Central memory CD8-positive, alpha-beta T cell (primary cell): ENCODE data around the gene GATAD2B.

ENCODE experiments used
- ATAC-seq: fragments of 150-1000 bp; cut with Tn5 transposase; replicated peaks from 2 replicates; pipeline ENCODE4 v1.10.0; 2022; ENCODE audit warnings: mild to moderate bottlenecking, moderate FRiP score, moderate number of reproducible peaks; ENCODE audit not compliant: poor library complexity, severe bottlenecking; ENCODE audit errors: extremely low read depth
- DNase-seq, 2 donors: peaks; one replicate each; pipeline ENCODE4 v3.0.0; 2021; ENCODE audit warnings: low spot score in 2 of 2
- H3K27ac Mint-ChIP-seq: one replicate; pipeline ENCODE4 v1.8.0; 2022; ENCODE audit warnings: low read depth, mild to moderate bottlenecking, moderate library complexity, mixed read lengths
- H3K27me3 Mint-ChIP-seq: one replicate; pipeline ENCODE4 v1.8.0; 2022; ENCODE audit warnings: mixed read lengths
- H3K36me3 Mint-ChIP-seq: one replicate; pipeline ENCODE4 v1.8.0; 2022; ENCODE audit warnings: mild to moderate bottlenecking, moderate library complexity, mixed read lengths; ENCODE audit not compliant: insufficient read depth
- H3K4me1 Mint-ChIP-seq: one replicate; pipeline ENCODE4 v1.8.0; 2022; ENCODE audit warnings: mixed read lengths
- H3K4me3 Mint-ChIP-seq: one replicate; pipeline ENCODE4 v1.8.0; 2022; ENCODE audit warnings: mild to moderate bottlenecking, moderate library complexity, mixed read lengths
- H3K9me3 Mint-ChIP-seq: one replicate; pipeline ENCODE4 v1.8.0; 2022; ENCODE audit warnings: mixed read lengths

GATAD2B gene

DNA sequence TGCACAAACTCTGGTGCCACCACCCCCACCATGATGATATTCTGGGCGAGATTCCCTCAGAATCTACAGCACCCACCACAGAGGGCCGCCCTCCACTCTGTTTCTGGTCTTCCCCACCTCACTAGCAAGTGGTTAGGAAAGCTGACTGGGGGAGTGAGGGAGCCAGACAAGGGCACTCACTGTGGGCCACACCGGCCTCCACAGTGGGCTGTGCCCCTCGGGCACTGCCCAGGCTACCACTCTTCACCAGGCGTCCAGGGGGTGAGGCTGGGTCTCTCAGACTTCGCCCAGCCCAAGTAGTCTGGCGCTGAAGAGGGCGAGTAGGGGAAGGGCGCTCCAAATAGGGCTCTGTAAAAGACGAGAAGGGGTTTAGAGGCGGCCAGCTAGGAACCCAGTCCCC is 11.2 kb upstream of the GATAD2B start:
- no peak for ATAC-seq
- Mint-ChIP-seq H3K4me3 (no peak overlapping the region), H3K4me1 (peaks cover 8% of the 10 kb centered on the region), H3K27ac (no peak overlapping the region), H3K36me3 (peaks cover 49% of the 10 kb centered on the region), H3K27me3 (no peaks in the 10 kb centered on the region), H3K9me3 (no peaks in the 10 kb centered on the region)
- DNase-seq = no peak

DNA sequence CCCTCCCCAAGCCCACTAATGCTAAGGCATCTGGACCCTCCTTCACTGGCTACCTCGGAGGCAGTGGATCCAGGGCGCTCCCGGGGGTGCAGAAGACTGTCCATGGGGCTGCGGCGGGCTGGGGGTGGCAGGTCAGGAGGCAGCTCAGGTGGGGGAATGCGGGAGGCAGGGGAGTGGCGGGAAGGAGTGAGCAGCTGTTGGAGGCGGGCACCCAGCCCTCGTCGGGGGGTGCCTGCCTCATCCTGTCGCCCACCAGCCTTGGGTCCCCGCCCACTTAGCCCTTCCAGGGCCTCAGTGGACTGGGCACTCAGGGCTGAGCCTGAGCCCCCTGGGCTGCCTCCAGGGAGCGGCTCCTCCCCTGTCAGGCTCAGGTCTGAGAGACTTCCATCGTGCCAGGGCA is 10.7 kb upstream of the GATAD2B start:
- Mint-ChIP-seq H3K4me3 (no peak overlapping the region), H3K36me3 (peaks cover 47% of the 10 kb centered on the region), H3K27me3 (no peaks in the 10 kb centered on the region), H3K9me3 (no peaks in the 10 kb centered on the region), H3K4me1 (peaks cover 13% of the 10 kb centered on the region), H3K27ac (no peak overlapping the region)
- ATAC-seq (no peak), DNase-seq (no peak)

DNA sequence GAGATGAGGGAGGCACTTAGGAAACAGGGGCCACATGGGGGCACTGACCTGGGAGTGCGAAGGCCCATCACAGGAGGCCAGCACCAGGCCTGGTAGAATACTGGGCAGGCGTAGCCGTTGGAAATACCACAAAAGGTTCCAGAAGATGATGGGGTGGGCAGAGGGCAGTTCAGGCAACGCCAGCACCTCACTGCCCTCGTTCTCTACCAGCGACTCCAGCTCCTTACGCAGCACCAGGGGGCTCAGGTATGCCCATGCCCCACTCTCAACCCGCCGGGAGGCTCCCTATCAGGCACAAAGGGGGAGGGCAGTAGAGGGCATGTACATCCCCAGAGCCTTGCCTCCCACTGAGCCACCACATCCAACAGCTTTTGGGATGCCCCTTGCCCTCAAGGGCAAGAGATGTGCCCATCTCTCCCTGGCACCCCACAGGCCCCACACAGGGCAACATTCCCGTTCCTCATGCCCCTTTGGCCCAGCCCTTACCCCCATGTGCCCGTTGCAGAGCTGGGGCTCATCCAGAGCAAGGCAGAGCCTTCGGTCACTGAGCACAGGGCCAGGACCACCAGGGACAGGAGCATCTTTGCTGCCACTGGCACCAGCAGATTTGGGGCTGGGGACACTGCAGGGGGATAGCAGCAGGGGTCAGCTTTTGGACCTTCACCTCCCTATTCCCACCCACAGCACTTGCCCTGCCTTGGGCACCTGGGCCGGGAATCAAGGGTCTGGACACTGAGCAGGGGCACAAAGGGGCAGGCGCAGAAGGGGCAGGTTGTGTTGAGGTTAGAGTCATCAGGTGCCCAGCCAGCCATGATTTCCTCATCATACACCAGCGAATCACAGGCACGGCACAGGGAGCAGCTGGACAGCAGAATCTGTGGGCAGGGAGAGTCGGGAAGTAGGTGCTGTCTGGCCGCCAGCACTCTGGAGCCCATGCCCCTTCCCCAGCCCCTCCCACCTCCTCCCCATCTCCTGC is 9.7 kb upstream of the GATAD2B start:
- Mint-ChIP-seq H3K27ac (no peak overlapping the region), H3K9me3 (no peaks in the 10 kb centered on the region), H3K4me3 (no peak overlapping the region), H3K4me1 (peaks cover 14% of the 10 kb centered on the region), H3K36me3 (peaks cover 38% of the 10 kb centered on the region), H3K27me3 (no peaks in the 10 kb centered on the region)
- ATAC-seq (no peak), DNase-seq (no peak)

DNA sequence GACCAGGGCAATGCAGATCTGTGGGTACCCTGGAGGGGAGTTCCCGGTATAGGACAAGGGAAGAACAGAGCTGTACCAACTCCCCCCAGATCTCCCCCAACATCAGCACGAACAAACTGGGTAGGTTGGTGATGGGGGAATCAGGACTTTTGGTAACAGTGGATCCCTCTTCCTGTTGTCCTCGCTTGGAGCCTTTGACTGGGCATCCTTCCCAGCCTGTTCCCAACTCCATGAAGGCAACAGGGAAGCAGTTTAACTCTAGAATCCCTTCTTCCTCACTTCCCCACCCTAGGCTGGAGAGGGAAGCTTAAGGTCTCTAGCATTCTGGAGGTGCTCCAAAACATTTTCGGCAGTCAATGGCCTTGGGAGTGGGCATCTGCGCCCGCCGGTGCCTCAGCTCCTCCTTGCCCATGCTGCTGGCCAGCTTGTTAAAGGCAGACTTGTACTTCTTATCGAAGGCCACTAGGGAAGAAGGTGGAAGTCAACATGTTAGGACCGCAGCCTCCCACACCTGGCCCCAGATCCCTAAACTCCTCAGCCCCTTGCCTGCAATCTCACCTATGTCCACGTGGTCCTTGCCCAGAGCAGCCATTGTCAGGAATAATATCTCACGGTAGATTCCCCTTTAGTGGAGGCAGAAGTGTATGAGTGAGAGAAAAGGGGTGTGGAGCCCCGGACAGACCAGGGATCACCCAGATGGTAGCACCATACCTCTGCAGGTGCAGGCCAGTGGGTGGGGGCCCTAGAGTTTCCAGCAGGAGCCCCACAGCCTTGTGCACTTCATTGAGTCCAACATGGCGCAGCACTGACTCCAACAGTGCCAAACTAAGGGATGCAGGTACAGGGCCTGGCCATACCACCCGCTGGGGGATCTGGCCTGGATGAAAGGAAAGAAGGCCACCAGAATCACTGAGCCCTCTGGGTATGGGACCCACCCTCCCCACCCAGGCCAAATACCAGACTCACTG is 7.5 kb upstream of the GATAD2B start:
- H3K27ac Mint-ChIP-seq = peak overlapping the region; percentile 38

DNA sequence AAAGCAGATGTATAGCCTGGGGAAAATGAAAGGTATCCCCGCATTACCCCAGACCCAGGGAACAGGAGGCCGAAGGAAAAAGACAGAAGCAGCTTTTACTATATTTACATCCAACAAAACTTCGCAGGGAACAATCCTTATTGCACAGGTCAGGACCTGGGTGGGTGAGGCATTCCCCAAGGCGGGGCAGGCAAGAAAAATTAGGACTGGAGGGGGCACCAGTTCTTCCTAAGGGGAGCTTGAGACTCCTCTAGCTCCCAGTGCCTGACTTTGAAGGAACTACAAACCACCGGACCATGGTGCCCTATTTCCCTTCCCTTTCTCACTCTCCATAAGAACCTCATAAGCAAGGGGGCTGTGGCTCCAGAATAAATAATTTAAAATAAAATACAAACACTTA is 6.7 kb upstream of the GATAD2B start:
- peaks cover 14% of the 10 kb centered on the region for H3K4me1 Mint-ChIP-seq
- no peaks in the 10 kb centered on the region for H3K27me3 Mint-ChIP-seq
- no peak overlapping the region for H3K27ac Mint-ChIP-seq
- ATAC-seq (no peak), DNase-seq (no peak)
- H3K9me3 Mint-ChIP-seq = no peaks in the 10 kb centered on the region
- H3K36me3 Mint-ChIP-seq = peaks cover 18% of the 10 kb centered on the region
- H3K4me3 Mint-ChIP-seq = no peak overlapping the region

More for the DNA sequence above, 7.5 kb upstream of the GATAD2B start:
- Mint-ChIP-seq H3K27me3 (no peaks in the 10 kb centered on the region), H3K9me3 (no peaks in the 10 kb centered on the region), H3K36me3 (peaks cover 24% of the 10 kb centered on the region), H3K4me3 (no peak overlapping the region), H3K4me1 (peaks cover 14% of the 10 kb centered on the region)
- no peak for ATAC-seq
- no peak for DNase-seq

DNA sequence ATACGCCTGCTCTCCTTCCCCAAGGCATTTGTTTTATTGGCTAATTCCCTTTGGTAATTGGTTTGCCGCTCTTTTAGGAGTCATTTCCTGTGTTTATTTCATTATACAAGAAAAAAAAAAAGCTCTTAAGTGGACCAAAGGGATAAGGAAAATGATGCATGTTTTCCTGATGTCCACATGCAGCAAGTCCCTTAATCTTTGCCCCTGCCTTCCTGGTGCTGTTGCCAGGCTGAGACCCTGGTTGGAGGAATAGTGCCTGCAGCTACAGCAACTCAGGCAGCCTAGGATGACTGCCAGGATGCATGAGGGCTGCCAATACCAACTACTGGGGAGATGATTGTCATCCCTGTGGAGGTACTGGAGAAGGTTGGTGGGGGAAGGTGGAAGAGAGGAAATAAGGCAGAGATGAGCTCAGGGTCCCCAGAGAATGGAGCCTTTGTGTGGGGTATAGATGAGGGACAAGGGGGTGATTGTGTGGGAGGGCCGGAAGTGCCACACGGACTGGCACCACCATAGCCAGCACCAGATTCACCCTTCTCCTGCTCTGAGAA is 6.1 kb upstream of the GATAD2B start:
- DNase-seq (no peak), ATAC-seq (no peak)
- peaks cover 13% of the 10 kb centered on the region for H3K36me3 Mint-ChIP-seq
- H3K27me3 Mint-ChIP-seq = no peaks in the 10 kb centered on the region
- no peak overlapping the region for H3K4me3 Mint-ChIP-seq
- peaks cover 16% of the 10 kb centered on the region for H3K4me1 Mint-ChIP-seq
- no peak overlapping the region for H3K27ac Mint-ChIP-seq
- no peaks in the 10 kb centered on the region for H3K9me3 Mint-ChIP-seq

DNA sequence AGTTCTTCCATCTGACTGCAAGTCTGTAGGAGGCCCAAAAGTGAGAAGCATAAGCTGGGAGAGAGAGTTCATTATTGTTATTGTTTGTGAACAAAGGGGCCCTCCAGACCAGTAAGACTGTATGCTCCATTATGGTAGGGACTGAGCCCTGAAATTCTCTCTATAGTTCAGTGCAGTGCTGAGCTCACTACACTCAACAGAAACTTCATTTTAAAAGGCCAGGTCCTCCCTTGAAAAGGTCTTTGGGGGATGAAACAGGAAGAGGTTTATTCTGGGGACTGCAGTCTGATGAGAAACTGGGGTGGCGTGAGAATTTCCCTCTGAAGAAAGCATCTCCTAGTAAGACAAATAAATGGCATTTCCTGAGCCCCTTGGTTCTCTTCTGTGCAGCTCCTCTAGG is 5.5 kb upstream of the GATAD2B start:
- Mint-ChIP-seq H3K27me3 (no peaks in the 10 kb centered on the region), H3K4me1 (peaks cover 22% of the 10 kb centered on the region), H3K36me3 (peaks cover 13% of the 10 kb centered on the region), H3K27ac (peak overlapping the region; percentile 70), H3K9me3 (no peaks in the 10 kb centered on the region), H3K4me3 (no peak overlapping the region)
- ATAC-seq (no peak), DNase-seq (no peak)

DNA sequence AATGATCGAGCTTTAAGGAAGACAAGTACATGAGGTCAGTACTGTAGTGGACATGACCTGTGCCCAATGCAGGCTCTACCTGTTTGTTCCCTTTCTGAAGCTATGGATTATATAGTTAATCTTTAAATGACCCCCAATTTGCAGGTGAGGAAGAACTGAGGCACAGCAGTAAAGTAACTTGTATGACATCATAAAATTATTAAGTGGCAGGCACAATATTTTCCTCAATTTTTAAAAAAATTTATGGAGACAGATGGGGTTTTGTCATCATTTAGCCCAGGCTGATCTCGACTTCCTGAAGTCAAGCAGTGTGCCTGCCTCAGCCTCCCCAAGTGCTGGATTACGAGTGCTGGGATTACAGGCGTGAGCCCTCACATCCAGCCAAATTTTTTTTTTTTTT is 3.6 kb upstream of the GATAD2B start:
- no peak for ATAC-seq
- no peak overlapping the region for H3K4me3 Mint-ChIP-seq

DNA sequence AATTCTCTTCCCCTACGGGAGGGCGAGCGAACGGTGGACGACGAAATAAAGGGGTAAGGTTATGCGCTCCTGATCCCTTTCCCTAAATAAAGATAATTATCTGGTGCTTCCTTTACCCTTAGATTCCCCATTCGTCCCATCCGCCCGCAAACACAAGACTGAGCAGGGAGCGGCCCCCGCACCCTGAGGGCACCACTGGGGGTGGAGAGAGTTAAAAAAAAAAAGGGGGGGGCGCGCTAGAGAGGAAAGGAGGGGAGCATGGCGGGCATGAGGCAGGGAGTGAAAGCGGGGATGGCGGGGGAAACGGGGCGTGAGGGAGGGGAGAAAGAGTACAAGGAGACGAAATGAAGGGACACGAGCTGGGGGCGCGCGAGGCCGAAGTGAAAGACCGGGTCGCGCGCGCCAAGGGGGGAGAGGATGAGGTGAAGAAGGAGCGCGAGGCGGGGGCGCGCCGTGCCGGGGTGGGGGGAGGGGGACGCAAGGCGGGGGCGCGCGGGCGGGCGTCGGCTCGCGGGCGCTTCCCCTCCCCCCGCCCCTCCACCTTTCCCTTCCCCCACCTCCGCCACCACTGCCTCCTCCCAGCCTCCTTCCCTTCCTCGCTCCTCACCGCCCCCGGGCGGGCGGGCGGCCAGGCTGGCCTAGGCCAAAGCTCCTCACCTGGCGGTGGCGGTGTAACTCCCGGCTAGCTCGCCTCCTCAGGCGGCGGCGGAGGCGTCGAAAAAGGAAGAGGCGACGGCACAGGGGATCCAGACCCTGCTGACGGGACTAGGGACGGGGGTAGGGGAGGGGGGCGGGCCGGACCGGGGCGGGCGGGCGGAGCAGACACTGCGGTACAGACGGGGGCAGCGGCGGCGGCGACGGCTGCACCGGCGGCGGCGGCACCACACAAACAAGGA is 448 bp downstream of the GATAD2B start:
- ATAC-seq = peak; percentile 9
- Mint-ChIP-seq H3K4me3 (peak overlapping the region; percentile 80), H3K9me3 (no peaks in the 10 kb centered on the region), H3K27me3 (no peaks in the 10 kb centered on the region), H3K27ac (peak overlapping the region; percentile 97), H3K4me1 (peaks cover 55% of the 10 kb centered on the region), H3K36me3 (peaks cover 19% of the 10 kb centered on the region)
- peak in 1 of 2 donors; percentile 14 for DNase-seq

More for the DNA sequence above, 3.6 kb upstream of the GATAD2B start:
- H3K27me3 Mint-ChIP-seq = no peaks in the 10 kb centered on the region
- no peak for DNase-seq
- H3K36me3 Mint-ChIP-seq = peaks cover 20% of the 10 kb centered on the region
- H3K9me3 Mint-ChIP-seq = no peaks in the 10 kb centered on the region
- H3K4me1 Mint-ChIP-seq = peaks cover 31% of the 10 kb centered on the region
- no peak overlapping the region for H3K27ac Mint-ChIP-seq

DNA sequence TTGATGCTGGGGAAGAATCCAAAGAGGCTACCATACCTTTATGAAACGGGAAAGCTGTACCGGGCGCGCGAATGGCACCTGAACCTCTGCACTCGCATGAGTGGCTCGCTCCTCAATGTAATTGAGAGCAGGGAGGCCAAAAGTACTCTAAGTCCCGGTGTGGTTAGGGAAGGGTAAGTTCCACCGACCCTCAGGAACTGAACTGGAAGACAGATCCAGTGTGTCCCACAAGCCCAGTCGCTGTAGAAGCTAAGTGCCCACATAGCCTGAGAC is 1.0 kb downstream of the GATAD2B start:
- Mint-ChIP-seq H3K27ac (peak overlapping the region; percentile 97), H3K36me3 (peaks cover 20% of the 10 kb centered on the region), H3K27me3 (no peaks in the 10 kb centered on the region), H3K4me1 (peaks cover 55% of the 10 kb centered on the region), H3K4me3 (peak overlapping the region; percentile 80), H3K9me3 (no peaks in the 10 kb centered on the region)
- DNase-seq = no peak
- no peak for ATAC-seq

DNA sequence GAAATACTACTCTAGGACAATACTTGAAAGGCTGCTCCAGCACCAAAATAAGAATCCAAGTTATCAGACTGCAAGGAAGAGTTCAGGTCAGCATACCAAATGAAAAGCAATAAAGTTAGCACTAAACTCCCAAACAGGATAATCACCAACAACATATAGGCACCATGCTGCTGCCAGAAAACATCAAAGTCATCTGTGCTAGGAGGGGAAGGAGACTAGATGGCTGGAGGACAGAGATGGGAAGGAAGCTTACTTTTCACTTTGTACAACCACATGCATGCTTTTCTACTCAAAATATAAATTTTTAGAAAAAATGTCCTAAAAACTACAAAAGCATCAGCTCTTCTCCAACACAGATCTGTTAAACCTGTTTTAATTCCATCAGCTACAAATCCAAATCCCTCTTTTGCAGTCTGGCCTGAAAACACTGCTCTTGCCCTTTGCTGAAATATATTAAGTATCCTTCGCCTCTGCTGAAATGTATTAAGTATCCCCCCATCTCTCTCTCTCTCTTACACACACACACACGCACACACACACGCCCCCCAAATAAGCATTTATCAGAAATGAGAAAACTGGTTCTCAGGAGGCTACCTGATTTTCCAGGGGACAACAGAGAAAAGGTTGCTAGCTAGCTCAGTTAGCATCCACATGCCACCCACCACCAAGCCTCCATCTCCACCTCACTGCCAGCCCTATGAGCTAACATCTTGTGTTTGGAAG is 1.5 kb downstream of the GATAD2B start:
- Mint-ChIP-seq H3K27ac (peak overlapping the region; percentile 97), H3K9me3 (no peaks in the 10 kb centered on the region), H3K36me3 (peaks cover 22% of the 10 kb centered on the region), H3K4me1 (peaks cover 58% of the 10 kb centered on the region), H3K4me3 (peak overlapping the region; percentile 80), H3K27me3 (no peaks in the 10 kb centered on the region)
- ATAC-seq (no peak), DNase-seq (no peak)
